ENCODE measurements around the gene OGDHL.

Gene OGDHL

DNA sequence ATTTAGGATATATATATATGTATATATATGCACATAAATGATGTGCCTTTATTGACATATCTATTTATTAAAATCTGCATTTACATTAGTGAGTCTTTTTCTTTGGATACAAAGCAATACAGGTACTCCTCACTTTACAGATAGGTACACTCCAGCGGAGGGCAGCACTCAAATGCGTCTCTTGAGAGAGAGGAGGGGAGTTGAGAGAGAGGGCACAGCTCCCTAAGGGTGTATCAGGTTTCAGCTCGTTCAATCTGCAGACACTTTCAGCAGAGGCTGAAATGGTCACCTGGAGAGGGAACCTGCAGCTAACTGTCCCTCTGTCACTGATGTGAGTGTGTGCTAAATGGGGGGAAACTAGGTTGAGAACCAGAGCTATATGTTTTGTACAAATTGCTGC, 61.1 kb downstream of the OGDHL start:
- no peak overlapping the region for H3K4me3 ChIP-seq (ENCODE audit: low read depth, low read length)
- DNase-seq (ENCODE audit: low read depth): no peak

DNA sequence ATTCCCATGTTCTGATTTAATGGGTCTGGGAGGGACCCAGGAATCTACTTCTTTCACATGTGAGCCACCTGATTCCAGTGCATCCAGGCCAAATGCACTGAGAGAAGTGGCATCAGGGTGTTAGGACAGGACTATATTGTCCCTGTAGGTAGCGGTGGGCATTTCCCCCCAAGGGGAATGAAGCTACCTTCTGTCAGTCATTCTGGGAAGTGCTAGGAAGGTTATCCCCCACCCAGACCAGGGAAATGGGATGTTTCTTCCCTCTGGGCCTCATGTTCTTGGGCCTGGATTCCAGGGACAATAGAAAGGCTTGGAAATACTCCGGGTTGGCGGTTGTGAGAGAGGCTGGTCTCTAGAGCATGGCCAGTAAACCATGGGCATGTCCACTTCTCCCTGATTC, 61.9 kb downstream of the OGDHL start:
- no peak for DNase-seq (ENCODE audit: low read depth)

DNA sequence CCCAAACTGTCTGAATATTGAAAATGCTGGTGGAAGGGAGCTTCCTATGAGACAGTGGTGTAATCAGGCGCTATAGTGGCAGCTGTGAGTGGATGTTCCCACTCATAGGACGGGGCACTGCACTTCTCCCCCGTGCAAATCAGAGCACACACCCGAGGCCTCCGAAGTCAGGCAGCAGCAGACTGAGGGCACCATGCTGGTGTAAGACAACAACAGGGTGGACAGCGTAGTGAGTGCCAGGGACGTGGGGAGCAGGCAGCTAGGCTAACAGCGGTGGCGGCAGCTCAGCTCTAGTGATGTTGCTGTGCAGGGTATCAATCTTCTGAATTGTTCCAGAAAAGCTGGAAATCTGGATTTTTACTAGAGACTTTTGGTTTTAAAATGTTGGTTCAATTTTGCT, 63.4 kb downstream of the OGDHL start:
- H3K4me3 ChIP-seq (ENCODE audit: low read depth, low read length): no peak overlapping the region
- DNase-seq (ENCODE audit: low read depth): no peak

More for the DNA sequence above, 61.9 kb downstream of the OGDHL start:
- no peak overlapping the region for H3K4me3 ChIP-seq (ENCODE audit: low read depth, low read length)

DNA sequence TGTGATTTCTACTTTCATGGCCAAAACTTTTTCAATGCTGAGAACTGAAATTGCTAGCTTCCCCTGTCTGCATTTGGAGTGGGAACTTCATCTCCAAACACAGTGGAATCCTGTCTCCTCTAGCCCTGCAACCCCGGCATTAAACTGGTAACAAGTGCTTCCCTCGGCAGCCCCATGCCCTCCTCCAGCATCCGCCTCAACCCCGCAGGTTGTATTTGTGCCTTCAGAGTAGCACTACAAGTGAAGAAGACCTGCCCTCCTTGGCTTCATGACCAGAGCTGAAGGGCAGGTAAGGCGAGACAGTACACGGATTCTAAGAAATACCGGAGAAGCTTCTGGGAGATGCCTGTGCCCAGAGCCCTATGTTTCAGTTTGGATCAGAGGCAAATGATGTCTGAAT, 65.8 kb downstream of the OGDHL start:
- no peak overlapping the region for H3K4me3 ChIP-seq (ENCODE audit: low read depth, low read length)
- DNase-seq (ENCODE audit: low read depth): no peak

DNA sequence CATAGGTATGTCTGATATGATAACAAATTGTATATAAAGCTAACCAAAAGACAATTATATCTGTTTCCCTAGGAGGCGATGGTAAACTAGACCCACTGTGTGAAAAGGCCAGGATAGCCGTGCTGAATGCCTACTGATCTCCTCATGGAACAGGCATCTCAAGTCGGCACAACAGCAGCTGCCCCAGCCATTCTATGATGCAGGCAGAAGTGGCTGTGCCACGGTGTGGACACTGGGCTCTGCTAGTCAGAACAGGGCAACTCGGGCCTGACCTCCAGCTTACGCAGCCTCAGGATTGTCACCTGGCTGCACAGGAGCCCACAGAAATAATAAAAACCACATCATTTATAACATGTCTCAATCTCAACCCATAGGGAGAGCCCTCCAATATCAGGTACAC, 67.7 kb downstream of the OGDHL start:
- DNase-seq (ENCODE audit: low read depth): no peak
- H3K4me3 ChIP-seq (ENCODE audit: low read depth, low read length): no peak overlapping the region

DNA sequence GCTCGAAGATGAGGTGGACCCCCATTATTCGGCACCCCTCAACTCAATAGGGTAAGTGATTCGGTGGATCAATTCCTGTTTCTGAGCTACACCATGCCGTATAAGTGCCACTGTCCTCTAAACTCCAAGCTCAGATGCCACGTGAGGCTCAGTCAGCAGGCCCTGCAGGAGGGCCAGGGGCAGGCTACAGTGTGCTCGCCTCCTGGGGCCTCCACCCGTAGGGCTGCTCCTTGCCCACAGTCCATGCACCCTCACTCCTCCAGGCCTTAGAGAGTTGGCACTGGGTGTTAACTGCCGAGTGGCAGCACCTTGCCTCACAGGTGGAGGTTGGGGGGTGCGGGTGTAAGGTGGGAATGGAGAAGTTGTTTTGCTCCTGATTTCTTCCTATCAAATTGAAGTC, 70.5 kb downstream of the OGDHL start:
- DNase-seq (ENCODE audit: low read depth): no peak
- no peak overlapping the region for H3K4me3 ChIP-seq (ENCODE audit: low read depth, low read length)

DNA sequence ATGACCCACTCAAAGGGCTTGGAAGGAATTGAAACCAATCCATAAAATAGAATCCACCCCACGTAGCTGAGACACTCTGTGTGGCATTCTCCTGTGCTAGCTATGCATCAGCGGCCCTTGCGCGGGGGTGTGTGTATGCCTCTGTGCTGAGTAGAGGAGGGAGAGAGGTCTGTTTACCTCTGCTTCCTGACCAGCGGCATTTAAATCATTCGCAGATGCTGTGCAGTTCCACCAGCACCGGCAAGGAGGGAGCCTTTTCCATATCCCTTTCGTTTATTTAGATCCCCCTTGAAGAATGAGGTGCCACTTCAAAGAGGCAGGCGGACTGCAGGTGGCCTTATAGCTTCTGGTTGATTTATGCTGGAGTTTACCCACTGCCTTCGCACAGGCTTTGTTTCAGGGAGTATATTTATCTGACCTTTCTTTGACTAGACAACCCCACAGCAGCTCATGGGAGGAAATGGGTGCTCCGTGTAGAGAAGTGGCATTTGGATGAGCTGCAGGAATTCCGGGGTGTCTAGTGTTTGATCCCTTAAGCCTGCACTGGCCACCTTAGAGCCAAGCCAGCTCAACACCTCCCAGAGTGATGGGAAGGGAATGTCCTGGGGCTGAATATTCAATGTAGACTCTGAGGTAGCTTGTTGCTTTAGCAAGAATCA, 71.3 kb downstream of the OGDHL start:
- no peak overlapping the region for H3K4me3 ChIP-seq (ENCODE audit: low read depth, low read length)
- no peak for DNase-seq (ENCODE audit: low read depth)

DNA sequence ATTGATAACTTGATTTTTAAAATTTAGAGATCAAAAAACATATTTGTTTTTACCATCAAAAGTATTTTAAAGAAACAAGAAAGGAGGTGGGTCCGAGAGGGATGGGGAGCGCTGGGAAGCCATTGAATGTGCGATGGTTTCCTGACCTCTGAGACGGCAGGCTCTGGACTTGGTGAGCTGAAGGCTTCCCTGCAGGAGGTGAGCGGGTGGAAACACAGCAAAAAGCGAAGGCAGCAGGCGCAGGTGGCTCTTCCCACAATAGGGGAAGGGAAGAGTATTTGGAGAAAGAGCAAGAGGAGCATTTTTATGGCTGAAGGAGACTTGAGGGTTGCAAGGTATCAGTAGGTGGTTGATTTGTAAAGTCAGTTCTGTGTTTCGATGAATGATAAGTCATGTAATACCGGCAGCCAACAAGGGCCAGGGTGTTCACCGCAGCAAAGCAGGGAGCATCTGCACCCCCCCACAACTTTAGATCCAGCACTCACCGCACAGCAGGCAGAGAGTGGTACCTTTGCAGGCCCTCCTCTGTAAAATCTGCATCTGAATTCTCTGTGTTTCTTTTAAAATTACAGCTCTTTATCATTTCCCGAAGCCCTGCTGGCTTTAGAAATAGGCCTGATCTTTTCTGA, 72.1 kb downstream of the OGDHL start:
- DNase-seq (ENCODE audit: low read depth): no peak
- no peak overlapping the region for H3K4me3 ChIP-seq (ENCODE audit: low read depth, low read length)

DNA sequence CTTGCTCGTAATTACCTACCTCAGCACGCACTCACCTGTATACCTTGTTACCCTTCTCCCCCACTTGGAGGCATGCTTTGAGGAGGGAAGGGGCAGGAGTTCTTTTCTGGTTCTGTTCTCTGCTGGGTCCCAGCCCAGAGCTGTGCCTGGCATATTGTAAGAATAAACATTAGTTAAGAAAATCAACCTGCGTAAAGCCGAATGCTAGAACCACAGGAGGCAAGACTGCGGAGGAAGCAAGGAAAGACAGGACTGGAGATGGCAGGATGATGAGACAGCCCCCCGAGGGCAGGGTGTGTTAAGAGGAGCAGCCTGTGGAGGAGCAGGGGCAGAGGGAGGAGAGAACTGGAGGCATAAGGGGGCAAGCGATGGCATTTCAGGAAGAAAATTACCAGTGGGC, 73.2 kb downstream of the OGDHL start:
- no peak overlapping the region for H3K4me3 ChIP-seq (ENCODE audit: low read depth, low read length)
- DNase-seq (ENCODE audit: low read depth): no peak

DNA sequence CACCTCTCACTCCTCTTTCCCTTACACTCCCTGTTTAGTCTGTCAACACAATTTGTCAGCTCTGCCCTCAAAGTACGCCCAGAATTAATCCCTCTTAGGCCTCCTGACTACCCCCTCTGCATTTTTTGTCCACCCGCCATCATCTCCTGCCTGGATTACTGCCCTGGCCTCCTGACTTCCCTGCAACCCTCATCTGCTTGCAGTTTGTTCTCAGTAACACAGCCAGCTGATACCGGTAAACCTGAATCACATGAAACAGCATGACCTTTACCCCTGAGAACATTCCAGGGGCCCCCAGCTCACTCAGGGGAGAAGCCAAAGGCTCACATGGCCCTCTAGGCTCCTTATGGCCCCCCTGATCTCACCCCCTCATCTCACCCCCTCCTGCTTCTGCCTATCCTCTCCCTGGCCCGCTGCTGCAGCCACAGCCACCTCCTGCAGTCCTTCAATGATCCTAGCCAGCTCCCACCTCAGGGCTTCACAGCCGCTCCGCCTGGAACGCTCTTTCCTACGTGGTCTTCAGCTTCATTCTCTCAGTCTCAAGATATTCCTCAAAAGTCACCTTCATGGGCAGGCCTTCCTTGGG, 73.8 kb downstream of the OGDHL start:
- no peak overlapping the region for H3K4me3 ChIP-seq (ENCODE audit: low read depth, low read length)
- DNase-seq (ENCODE audit: low read depth): no peak

DNA sequence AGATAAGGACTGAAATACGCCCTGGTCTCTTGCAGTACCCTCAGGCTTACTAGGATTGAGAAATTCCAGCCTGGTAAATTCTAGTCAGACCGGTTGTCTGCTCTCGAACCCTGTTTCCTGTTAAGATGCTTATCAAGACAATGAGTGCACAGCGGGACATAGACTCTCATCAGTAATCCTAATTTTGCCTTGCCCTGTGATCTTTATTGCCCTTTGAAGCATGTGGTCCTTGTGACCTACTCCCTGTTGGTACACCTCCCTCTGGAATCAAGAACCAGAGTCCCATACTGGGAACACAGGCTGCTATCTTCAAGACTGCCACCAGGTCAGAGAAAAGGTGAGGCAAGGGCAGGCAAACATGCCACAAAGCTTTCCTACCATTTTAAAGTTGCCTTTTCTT, 75.5 kb downstream of the OGDHL start:
- no peak overlapping the region for H3K4me3 ChIP-seq (ENCODE audit: low read depth, low read length)
- DNase-seq (ENCODE audit: low read depth): no peak

Data from skeletal muscle cell (primary cell).